OCI-LY1 (cell line): ENCODE data around the gene DMD.

Source experiments
- H2AFZ ChIP-seq: fragments of 200-600 bp; sonication (generic), shearing (Covaris generic); 2 replicates; pipeline ENCODE4 v1.6.0; 2014; ENCODE audit warnings: antibody characterized with exemption, mild to moderate bottlenecking, low read length
- H3F3A ChIP-seq: fragments of 200-600 bp; sonication (generic), shearing (Covaris generic); 2 replicates; pipeline ENCODE4 v1.6.0; 2014; ENCODE audit warnings: mild to moderate bottlenecking, antibody characterized with exemption, low read length, moderate library complexity; ENCODE audit not compliant: insufficient read depth
- H3K27ac ChIP-seq: fragments of 200-600 bp; sonication (generic); 2 replicates; pipeline ENCODE4 v1.5.1; 2014; ENCODE audit warnings: low read length, mixed run types, mild to moderate bottlenecking, low read depth; ENCODE audit not compliant: poor library complexity, severe bottlenecking
- H3K27me3 ChIP-seq: fragments of 200-600 bp; sonication (generic); 2 replicates; pipeline ENCODE4 v1.6.0; 2014; ENCODE audit warnings: antibody characterized with exemption, mild to moderate bottlenecking, low read length, moderate library complexity; ENCODE audit not compliant: insufficient read depth
- H3K36me3 ChIP-seq: fragments of 200-600 bp; sonication (generic); 2 replicates; pipeline ENCODE4 v1.6.1; 2014; ENCODE audit warnings: mild to moderate bottlenecking, antibody characterized with exemption, low read length, moderate library complexity, mixed read lengths; ENCODE audit not compliant: insufficient read depth
- H3K4me1 ChIP-seq: fragments of 200-600 bp; sonication (generic); 2 replicates; pipeline ENCODE4 v1.5.1; 2014; ENCODE audit warnings: mild to moderate bottlenecking, low read length, moderate library complexity; ENCODE audit not compliant: insufficient read depth, severe bottlenecking
- H3K4me2 ChIP-seq: fragments of 200-600 bp; sonication (generic), shearing (Covaris generic); 2 replicates; pipeline ENCODE4 v1.6.1; 2014; ENCODE audit warnings: low read length
- H3K4me3 ChIP-seq: fragments of 200-600 bp; sonication (generic); 2 replicates; pipeline ENCODE4 v1.5.1; 2014; ENCODE audit warnings: low read length, low read depth, mild to moderate bottlenecking, mixed read lengths; ENCODE audit not compliant: poor library complexity, severe bottlenecking
- H3K79me2 ChIP-seq: fragments of 200-600 bp; shearing (Covaris generic); 2 replicates; pipeline ENCODE4 v1.6.1; 2016; ENCODE audit warnings: mixed run types, low read length, mixed read lengths; ENCODE audit not compliant: insufficient read depth
- H3K9ac ChIP-seq: fragments of 200-600 bp; sonication (generic), shearing (Covaris generic); 2 replicates; pipeline ENCODE4 v1.6.1; 2014; ENCODE audit warnings: mild to moderate bottlenecking, low read length, mixed read lengths
- H3K9me2 ChIP-seq: fragments of 200-600 bp; sonication (generic), shearing (Covaris generic); 2 replicates; pipeline ENCODE4 v1.6.1; 2014; ENCODE audit warnings: low read depth, mild to moderate bottlenecking, low read length, mixed read lengths
- H3K9me3 ChIP-seq: fragments of 200-600 bp; shearing (Covaris generic); 2 replicates; pipeline ENCODE4 v1.6.1; 2014; ENCODE audit warnings: low read length, mixed read lengths
- H4K20me1 ChIP-seq: fragments of 200-600 bp; sonication (generic), shearing (Covaris generic); 2 replicates; pipeline ENCODE4 v1.6.0; 2016; ENCODE audit warnings: mild to moderate bottlenecking, low read length; ENCODE audit not compliant: insufficient read depth
- CTCF ChIP-seq: fragments of 200-600 bp; sonication (generic), shearing (Covaris generic); IDR thresholded peaks from 2 replicates; pipeline ENCODE4 v1.5.1; 2017; ENCODE audit warnings: mild to moderate bottlenecking, antibody characterized with exemption, low read length, moderate library complexity, mixed read lengths
- EZH2 ChIP-seq: fragments of 200-600 bp; sonication (generic), shearing (Covaris generic); IDR thresholded peaks from 2 replicates; pipeline ENCODE4 v1.8.0; 2017; ENCODE audit warnings: borderline replicate concordance, mixed run types, mild to moderate bottlenecking, antibody characterized with exemption, low read length, moderate library complexity, mixed read lengths

The DMD gene

GRCh38 chrX:31820430-31821210 is 1390.7 kb downstream of the DMD start:
- no peaks in the 10 kb centered on the region for H3K9me3 ChIP-seq
- H3K27ac ChIP-seq, result no peak overlapping the region
- TF ChIP-seq CTCF, result no peak
- TF ChIP-seq EZH2, result no peak
- H3F3A ChIP-seq, result no peaks in the 10 kb centered on the region
- no peak overlapping the region for H2AFZ ChIP-seq
- H3K79me2 ChIP-seq, result no peaks in the 10 kb centered on the region
- no peaks in the 10 kb centered on the region for H3K27me3 ChIP-seq
- H3K4me2 ChIP-seq, result no peak overlapping the region
- H3K9me2 ChIP-seq, result no peaks in the 10 kb centered on the region
- H3K9ac ChIP-seq, result no peak overlapping the region
- H4K20me1 ChIP-seq, result no peaks in the 10 kb centered on the region
- H3K4me1 ChIP-seq, result no peaks in the 10 kb centered on the region
- no peak overlapping the region for H3K4me3 ChIP-seq
- H3K36me3 ChIP-seq, result no peaks in the 10 kb centered on the region

GRCh38 chrX:31819455-31819854 is 1391.9 kb downstream of the DMD start:
- Histone ChIP-seq H2AFZ (no peak overlapping the region), H3K4me2 (no peak overlapping the region), H3K27ac (no peak overlapping the region), H3K79me2 (no peaks in the 10 kb centered on the region), H3K36me3 (no peaks in the 10 kb centered on the region), H4K20me1 (no peaks in the 10 kb centered on the region), H3K9me2 (no peaks in the 10 kb centered on the region), H3K9me3 (no peaks in the 10 kb centered on the region), H3K9ac (no peak overlapping the region), H3K4me1 (no peaks in the 10 kb centered on the region), H3K4me3 (no peak overlapping the region), H3K27me3 (no peaks in the 10 kb centered on the region), H3F3A (no peaks in the 10 kb centered on the region)
- TF ChIP-seq CTCF (no peak), EZH2 (no peak)

- TF ChIP-seq EZH2, result no peak
- TF ChIP-seq CTCF, result no peak
- no peak overlapping the region for H3K4me2 ChIP-seq
- no peaks in the 10 kb centered on the region for H3K27me3 ChIP-seq
- no peaks in the 10 kb centered on the region for H3F3A ChIP-seq
- no peaks in the 10 kb centered on the region for H4K20me1 ChIP-seq
- no peak overlapping the region for H2AFZ ChIP-seq
- H3K9me3 ChIP-seq, result no peaks in the 10 kb centered on the region
- no peak overlapping the region for H3K9ac ChIP-seq
- no peaks in the 10 kb centered on the region for H3K9me2 ChIP-seq
- H3K36me3 ChIP-seq, result no peaks in the 10 kb centered on the region
- no peaks in the 10 kb centered on the region for H3K4me1 ChIP-seq
- H3K27ac ChIP-seq, result no peak overlapping the region
- H3K4me3 ChIP-seq, result no peak overlapping the region
- H3K79me2 ChIP-seq, result no peaks in the 10 kb centered on the region
Measured at GRCh38 chrX:31811106-31811505, 1400.2 kb downstream of the DMD start.
